Activated CD4-positive, alpha-beta T cell treated with anti-CD3 and anti-CD28 coated beads for 36 hours (primary cell): ENCODE results near the gene DAO. TPM values are rescaled to one million over a fixed set of nuclear protein-coding genes. Genes with fewer than 3 reads are reported as not detected.
"Not testable (repeated sequence)": the region's sequence is repeated elsewhere in the genome, so short reads cannot be mapped to it uniquely, and the experiment has no call there.

Experiments used
- ATAC-seq: fragments of 200-7000 bp; cut with Tn5 transposase; one replicate; pipeline ENCODE4 v1.10.0; 2021; ENCODE audit warnings: mild to moderate bottlenecking, moderate library complexity
- CTCF ChIA-PET: fragments of 350-600 bp; sonication (Branson Sonifier 250); formaldehyde crosslinking; loops from one replicate; lab custom pipeline; 2021; ENCODE audit warnings: antibody characterized with exemption; lab: Charles Lee
- POLR2A ChIA-PET: fragments of 350-600 bp; sonication (Branson Sonifier 250); formaldehyde crosslinking; loops from one replicate; lab custom pipeline; 2021; ENCODE audit warnings: antibody characterized with exemption, inconsistent platforms; lab: Charles Lee
- DNase-seq: peaks from one replicate; pipeline ENCODE4 v3.0.0-alpha.2; 2020
- H3K27ac Mint-ChIP-seq: one replicate; pipeline ENCODE4 v1.8.0; 2021; ENCODE audit warnings: mixed read lengths
- H3K27me3 Mint-ChIP-seq: one replicate; pipeline ENCODE4 v1.8.0; 2021; ENCODE audit warnings: mixed read lengths
- H3K36me3 Mint-ChIP-seq: one replicate; pipeline ENCODE4 v1.8.0; 2021; ENCODE audit warnings: low read depth, mixed read lengths
- H3K4me1 Mint-ChIP-seq: one replicate; pipeline ENCODE4 v1.8.0; 2021; ENCODE audit warnings: mixed read lengths
- H3K4me3 Mint-ChIP-seq: one replicate; pipeline ENCODE4 v1.8.0; 2021; ENCODE audit warnings: mild to moderate bottlenecking, moderate library complexity, mixed read lengths
- H3K9me3 Mint-ChIP-seq: one replicate; pipeline ENCODE4 v1.8.0; 2021; ENCODE audit warnings: low read depth, mixed read lengths
- intact Hi-C, 2 experiments: fragments of 100-400 bp; cut with DNase I in 1 of 2; cut with micrococcal nuclease in 1 of 2; formaldehyde crosslinking; loops; one replicate each; pipeline versions ENCODE4 v1.14.2 to v1.15.1; 2022 to 2024; cut with DNase I, micrococcal nuclease
- total RNA-seq, 2 experiments: library from RNA; stranded (reverse); gene quantifications; one replicate each; pipeline ENCODE4 v1.2.3, GENCODE V29; 2021

DAO gene
- total RNA-seq, 2 experiments from 2014 or later, result not detected

DNA sequence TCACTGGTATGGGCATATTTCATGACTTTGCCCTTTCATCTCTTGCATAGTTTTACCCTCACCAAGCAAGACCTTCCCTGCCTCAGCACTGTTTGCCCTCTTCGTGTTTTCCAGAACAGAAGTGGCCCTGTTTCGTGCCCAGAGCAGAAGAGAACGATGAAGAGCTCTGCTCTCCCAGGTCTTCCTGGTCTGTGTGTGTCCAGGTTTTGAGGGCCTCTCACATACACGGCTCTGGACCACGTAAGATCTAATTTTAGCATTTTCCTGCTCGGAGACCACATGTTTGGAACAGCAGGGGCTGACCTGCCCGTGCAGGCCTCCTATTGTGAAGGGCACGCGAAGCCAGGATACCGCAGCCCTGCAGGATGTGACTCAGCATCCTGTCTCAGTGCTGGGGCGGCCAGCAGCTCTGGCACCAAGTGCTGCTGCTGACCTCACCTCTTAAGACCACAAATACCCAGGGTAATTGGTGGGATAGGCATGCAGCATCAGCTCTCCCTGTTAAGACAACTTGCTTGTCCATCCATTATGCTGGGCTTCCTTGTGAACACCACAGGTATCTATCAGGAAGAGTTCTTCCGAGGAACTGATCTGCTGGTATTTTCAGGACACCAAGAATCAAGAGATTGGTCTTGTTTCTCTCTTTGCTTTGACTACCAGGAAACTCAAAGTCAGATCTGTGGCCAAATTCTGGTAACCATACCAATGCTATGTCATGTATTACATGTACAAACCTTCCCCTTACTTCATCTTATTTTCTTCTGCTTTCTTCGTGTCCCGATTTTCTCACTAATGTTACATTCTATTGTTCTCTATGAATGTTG lies 41.5 kb upstream of the DAO start:
- intact Hi-C loops, result loop anchor here (1.0 to 2.0 kb wide), 3 partner anchors 13 to 19 kb away; partner anchors contain the start of gene SSH1 (in 2 of the 2)
- DNase-seq (peak; percentile 83), ATAC-seq (peak; percentile 95)
- CTCF ChIA-PET, result interaction anchor here (0.8 kb wide), 1 partner anchor 18 kb away, joined by 3 read pairs; no protein-coding TSS in a partner anchor
- Mint-ChIP-seq H3K36me3 (peaks cover 25% of the 10 kb centered on the region), H3K27ac (peak overlapping the region; percentile 96), H3K27me3 (no peaks in the 10 kb centered on the region), H3K4me1 (peaks cover 36% of the 10 kb centered on the region), H3K9me3 (no peaks in the 10 kb centered on the region), H3K4me3 (peak overlapping the region; percentile 57)
- POLR2A ChIA-PET, result interaction anchor here (0.7 to 1.5 kb wide), 3 partner anchors 19 to 306 kb away, joined by 3 to 11 read pairs (median 4); partner anchors contain the start of gene SSH1

DNA sequence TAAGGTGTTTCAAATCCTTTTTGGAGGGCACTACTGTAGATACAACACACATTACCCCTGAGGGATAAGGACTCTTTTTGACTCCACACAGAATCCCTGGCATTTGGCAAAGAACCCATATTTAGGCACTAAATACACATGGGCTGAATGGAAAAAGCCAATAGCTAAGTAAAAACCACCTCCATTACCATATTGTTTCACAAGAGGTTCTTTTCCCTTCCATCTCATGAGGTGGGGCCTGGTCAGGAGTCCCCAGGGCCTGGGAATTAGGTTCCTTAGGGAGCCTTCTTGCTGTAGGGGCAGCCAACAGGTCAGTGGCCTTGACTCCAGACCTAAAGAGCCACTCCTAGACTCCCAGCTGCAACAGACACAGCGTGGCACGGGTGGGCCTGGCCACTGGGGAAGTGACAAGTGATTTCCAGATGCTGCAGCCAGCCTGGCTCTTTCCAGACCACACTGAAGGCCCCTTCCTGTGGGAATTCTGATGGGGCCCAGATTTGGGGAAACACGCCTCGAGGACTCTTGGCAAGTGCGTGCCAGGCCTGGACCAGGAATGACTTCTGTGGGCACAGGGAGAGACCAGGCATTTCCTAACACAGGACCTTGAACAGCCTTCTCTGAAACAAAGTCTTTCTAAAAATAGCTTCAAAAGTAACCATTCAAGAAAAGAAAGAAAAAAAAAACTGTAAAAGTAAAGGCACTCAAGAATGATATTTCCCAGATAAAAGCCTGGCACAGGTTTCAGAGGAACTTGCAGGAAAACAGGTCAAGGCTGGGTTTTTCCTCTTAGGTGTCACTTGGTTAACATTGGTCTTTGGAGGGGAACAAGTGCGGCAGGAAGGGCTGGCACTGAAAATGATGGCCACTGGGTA lies 40.6 kb upstream of the DAO start:
- no peak for ATAC-seq
- Mint-ChIP-seq H3K4me1 (peaks cover 36% of the 10 kb centered on the region), H3K36me3 (peaks cover 23% of the 10 kb centered on the region), H3K9me3 (no peaks in the 10 kb centered on the region), H3K27me3 (no peaks in the 10 kb centered on the region), H3K4me3 (peak overlapping the region; percentile 57), H3K27ac (peak overlapping the region; percentile 96)
- POLR2A ChIA-PET, result interaction anchor here (0.6 to 1.5 kb wide), 4 partner anchors 18 to 305 kb away, joined by 3 to 11 read pairs (median 4); partner anchors contain the start of gene SSH1
- no peak for DNase-seq
- intact Hi-C loops, result loop anchor here in 1 of 2 experiments (2.0 kb wide), 1 partner anchor 18 kb away; the partner anchor contains the start of gene SSH1
- CTCF ChIA-PET, result interaction anchor here (1.3 kb wide), 1 partner anchor 10 kb away, joined by 3 read pairs; no protein-coding TSS in a partner anchor

DNA sequence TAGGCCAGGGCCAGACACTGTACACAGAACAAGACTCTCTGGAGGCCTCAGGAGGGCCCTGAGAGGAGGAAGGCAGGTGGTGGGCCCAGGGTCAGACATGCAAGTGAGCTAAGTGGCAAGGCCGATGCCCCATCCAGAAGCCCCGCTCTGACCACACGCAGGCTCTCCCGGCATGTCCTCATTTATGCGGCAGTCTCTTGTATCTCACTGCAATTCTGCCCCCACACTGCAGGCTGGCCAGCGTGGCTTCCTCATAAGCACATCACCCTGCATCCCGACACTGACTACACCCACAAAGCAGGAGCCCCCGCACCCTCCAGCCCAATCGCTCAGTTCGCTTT lies 40.0 kb upstream of the DAO start:
- ATAC-seq, result no peak
- Mint-ChIP-seq H3K4me3 (no peak overlapping the region), H3K9me3 (no peaks in the 10 kb centered on the region), H3K27me3 (no peaks in the 10 kb centered on the region), H3K27ac (peak overlapping the region; percentile 47), H3K4me1 (peaks cover 36% of the 10 kb centered on the region), H3K36me3 (peaks cover 19% of the 10 kb centered on the region)
- POLR2A ChIA-PET, result no interaction called here
- intact Hi-C loops, result loop anchor here in 1 of 2 experiments (2.0 kb wide), 1 partner anchor 17 kb away; the partner anchor contains the start of gene SSH1
- CTCF ChIA-PET, result interaction anchor here (1.3 kb wide), 1 partner anchor 9 kb away, joined by 3 read pairs; no protein-coding TSS in a partner anchor
- DNase-seq, result no peak

DNA sequence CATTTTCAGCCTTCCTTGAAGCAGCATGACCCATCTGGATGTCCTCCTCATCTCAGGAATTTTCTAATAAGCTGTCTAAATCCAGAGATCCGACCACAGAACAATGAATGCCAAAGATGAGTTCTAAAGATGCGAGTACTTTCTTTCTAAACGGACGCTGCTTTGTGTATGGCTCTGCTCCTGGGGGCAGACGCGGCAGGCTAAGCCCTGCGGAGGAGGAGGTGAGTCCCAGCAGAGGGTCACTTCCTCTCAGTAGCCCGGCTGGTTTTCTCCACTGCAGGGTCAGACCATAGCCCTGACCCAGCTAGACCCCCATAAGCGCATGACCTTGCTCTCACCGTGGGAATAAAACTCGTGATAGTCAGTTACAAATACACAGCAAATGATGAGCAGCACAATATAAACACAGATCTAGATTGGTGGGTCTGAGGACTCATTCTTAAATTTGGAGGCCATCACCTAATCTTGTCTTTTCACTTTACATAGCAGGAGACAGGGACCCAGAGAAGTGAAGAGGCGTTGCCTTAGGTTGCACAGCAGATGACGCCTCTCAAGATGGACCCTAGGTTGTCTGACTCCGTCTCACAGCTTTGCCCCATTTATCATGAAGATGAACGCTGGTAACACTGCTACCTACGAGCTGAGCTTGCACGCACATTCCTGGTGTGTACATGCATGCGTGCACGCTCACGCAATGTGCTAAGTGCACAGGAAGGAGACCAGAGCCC lies 39.1 kb upstream of the DAO start:
- H3K4me3 Mint-ChIP-seq, result no peak overlapping the region
- POLR2A ChIA-PET, result no interaction called here
- H3K9me3 Mint-ChIP-seq, result no peaks in the 10 kb centered on the region
- no peaks in the 10 kb centered on the region for H3K27me3 Mint-ChIP-seq
- peaks cover 33% of the 10 kb centered on the region for H3K4me1 Mint-ChIP-seq
- H3K27ac Mint-ChIP-seq, result peak overlapping the region; percentile 56
- ATAC-seq (no peak), DNase-seq (no peak)
- intact Hi-C loops, result no loop called here
- H3K36me3 Mint-ChIP-seq, result peaks cover 15% of the 10 kb centered on the region
- CTCF ChIA-PET, result interaction anchor here (0.6 kb wide), 1 partner anchor 109 kb away, joined by 3 read pairs; no protein-coding TSS in a partner anchor

DNA sequence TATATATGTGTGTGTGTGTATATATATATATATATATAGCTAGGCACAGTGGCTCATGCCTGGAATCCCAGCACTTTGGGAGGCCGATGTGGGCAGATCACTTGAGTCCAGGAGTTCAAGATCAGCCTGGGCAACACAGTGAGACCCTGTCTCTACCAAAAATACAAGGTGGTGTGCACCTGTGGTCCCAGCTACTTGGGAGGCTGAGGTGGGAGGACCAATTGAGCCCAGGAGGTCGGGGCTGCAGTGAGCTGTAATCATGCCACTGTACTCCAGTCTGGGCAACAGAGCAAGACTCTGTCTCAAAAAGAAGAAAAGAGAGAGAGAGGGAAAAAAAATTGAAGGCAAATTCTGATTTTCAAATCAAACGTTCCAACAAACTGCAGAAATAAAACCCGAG lies 38.1 kb upstream of the DAO start:
- H3K27me3 Mint-ChIP-seq, H3K9me3 Mint-ChIP-seq, H3K27ac Mint-ChIP-seq, H3K4me3 Mint-ChIP-seq, POLR2A ChIA-PET, DNase-seq, intact Hi-C loops, ATAC-seq: not testable (repeated sequence)
- H3K36me3 Mint-ChIP-seq, result peaks cover 20% of the 10 kb centered on the region
- CTCF ChIA-PET, result interaction anchor here (1.0 kb wide), 1 partner anchor 9 kb away, joined by 3 read pairs; no protein-coding TSS in a partner anchor
- peaks cover 29% of the 10 kb centered on the region for H3K4me1 Mint-ChIP-seq

DNA sequence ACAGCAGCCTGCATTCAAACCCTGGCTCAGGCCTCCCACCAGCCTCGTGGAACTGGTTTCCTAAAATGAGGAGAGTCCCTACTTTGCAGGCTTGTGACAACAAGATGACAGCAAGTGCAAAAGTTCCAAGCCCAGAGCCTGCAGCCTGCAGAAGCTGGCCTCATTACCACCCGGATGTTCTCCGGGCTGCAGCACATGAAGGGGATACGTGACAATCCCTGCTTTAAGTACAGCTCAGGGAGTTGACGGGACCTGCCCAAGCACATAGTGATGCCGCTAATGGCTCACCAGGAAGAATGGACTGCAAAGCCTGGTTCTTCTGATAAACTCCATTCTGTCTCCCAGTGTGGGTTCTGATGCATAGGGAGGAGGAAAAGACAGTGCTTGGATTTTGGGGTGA lies 37.5 kb upstream of the DAO start:
- ATAC-seq (no peak), DNase-seq (no peak)
- Mint-ChIP-seq H3K4me3 (no peak overlapping the region), H3K36me3 (peaks cover 22% of the 10 kb centered on the region), H3K9me3 (no peaks in the 10 kb centered on the region), H3K27ac (no peak overlapping the region), H3K4me1 (peaks cover 26% of the 10 kb centered on the region), H3K27me3 (no peaks in the 10 kb centered on the region)
- intact Hi-C loops, result no loop called here
- CTCF ChIA-PET, result interaction anchor here (1.0 kb wide), 1 partner anchor 10 kb away, joined by 3 read pairs; no protein-coding TSS in a partner anchor
- POLR2A ChIA-PET, result no interaction called here

DNA sequence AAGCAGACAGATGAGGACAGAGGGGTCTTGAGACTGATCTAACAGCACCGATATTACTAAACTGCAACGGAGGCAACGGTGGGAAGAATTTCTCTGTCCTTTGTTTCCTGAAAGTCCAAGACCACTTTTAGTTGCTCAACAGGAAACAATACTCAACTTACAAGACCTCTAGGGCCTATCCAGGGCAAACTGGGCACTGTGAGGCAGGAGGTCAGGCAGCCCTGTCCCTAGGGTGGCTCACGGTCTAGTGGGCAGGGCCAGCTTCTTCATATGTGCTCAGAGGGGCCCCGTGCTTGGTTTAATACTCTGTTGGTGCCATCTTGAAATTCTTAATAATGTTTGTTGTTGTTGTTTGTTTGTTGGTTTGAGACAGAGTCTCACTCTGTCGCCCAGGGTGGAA lies 36.7 kb upstream of the DAO start:
- Mint-ChIP-seq H3K4me1 (peaks cover 18% of the 10 kb centered on the region), H3K27ac (no peak overlapping the region), H3K9me3 (no peaks in the 10 kb centered on the region), H3K4me3 (no peak overlapping the region), H3K27me3 (no peaks in the 10 kb centered on the region), H3K36me3 (peaks cover 27% of the 10 kb centered on the region)
- DNase-seq, result no peak
- intact Hi-C loops, result no loop called here
- ChIA-PET CTCF (no interaction called here), POLR2A (no interaction called here)
- no peak for ATAC-seq

DNA sequence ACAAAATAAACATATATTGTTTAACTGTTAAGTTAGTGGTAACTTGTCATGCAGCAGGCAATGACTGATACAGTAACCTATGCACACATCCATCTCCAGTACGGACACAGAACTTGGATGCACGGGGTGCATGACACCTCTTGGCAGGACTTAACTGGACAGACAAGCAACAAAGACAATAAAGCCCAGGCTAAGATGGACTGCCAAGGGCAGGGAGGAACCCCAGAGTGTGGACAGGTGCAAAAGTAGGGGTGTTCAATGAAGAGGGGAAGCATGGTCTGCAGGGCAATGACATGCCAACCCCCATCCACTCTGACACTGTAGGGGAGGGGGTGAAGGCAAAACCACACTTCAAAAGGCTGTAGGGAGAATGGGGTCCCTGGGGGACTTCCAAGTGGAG lies 34.2 kb upstream of the DAO start:
- intact Hi-C loops, result no loop called here
- no peak overlapping the region for H3K4me3 Mint-ChIP-seq
- no peaks in the 10 kb centered on the region for H3K9me3 Mint-ChIP-seq
- CTCF ChIA-PET, result interaction anchor here (0.6 kb wide), 1 partner anchor 12 kb away, joined by 3 read pairs; the partner anchor contains the start of gene SSH1
- POLR2A ChIA-PET, result no interaction called here
- no peak for DNase-seq
- H3K27me3 Mint-ChIP-seq, result no peaks in the 10 kb centered on the region
- H3K4me1 Mint-ChIP-seq, result no peaks in the 10 kb centered on the region
- no peak overlapping the region for H3K27ac Mint-ChIP-seq
- H3K36me3 Mint-ChIP-seq, result peaks cover 26% of the 10 kb centered on the region
- ATAC-seq, result no peak

DNA sequence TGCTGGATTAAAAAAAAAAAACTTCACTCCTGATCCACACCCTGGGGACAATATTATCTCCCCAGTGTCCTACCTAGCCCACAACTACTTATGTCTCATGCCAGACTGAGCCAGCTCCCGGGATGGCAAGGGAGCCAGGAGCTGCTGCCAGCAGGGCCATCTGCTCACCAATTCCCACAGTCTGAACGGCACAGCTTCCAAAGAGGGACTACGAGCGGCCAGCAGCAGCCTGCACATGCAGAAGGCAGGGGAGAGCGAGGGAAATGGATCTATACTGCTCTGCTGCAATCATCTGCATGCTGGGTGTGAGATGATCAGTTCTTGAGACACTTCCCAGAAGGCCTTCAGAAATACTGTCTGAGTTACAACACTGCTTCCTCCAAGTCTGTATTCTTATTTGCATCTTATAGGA lies 33.6 kb upstream of the DAO start:
- ChIA-PET POLR2A (no interaction called here), CTCF (interaction anchor here (0.7 kb wide), 1 partner anchor 105 kb away, joined by 3 read pairs; no protein-coding TSS in a partner anchor)
- no peaks in the 10 kb centered on the region for H3K9me3 Mint-ChIP-seq
- DNase-seq, result no peak
- no peak overlapping the region for H3K27ac Mint-ChIP-seq
- intact Hi-C loops, result no loop called here
- no peaks in the 10 kb centered on the region for H3K4me1 Mint-ChIP-seq
- peaks cover 29% of the 10 kb centered on the region for H3K36me3 Mint-ChIP-seq
- no peak for ATAC-seq
- H3K4me3 Mint-ChIP-seq, result no peak overlapping the region
- H3K27me3 Mint-ChIP-seq, result no peaks in the 10 kb centered on the region

DNA sequence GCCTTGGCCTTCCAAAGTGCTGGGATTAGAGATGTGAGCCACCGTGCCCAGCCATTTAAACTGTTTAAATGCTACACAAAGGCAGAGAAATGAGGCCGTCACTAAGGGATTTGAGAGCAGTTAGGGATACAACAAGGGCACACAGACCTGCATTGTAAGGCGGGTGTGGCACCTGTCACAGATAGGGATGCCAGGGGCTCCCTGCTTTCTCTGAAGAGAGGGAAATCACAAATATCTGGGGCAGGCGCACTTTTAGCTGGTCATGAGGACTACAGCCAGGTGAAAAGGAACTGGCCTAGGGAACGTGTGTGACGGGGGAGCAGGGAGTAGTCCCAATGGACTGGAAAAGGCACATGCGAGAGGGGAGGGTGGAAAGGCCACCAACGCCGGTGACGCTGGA lies 32.2 kb upstream of the DAO start:
- ChIA-PET POLR2A (interaction anchor here (0.6 kb wide), 1 partner anchor 90 kb away, joined by 5 read pairs; no protein-coding TSS in a partner anchor), CTCF (interaction anchor here (1.2 kb wide), 1 partner anchor 10 kb away, joined by 3 read pairs; the partner anchor contains the start of gene SSH1)
- ATAC-seq, result no peak
- no peaks in the 10 kb centered on the region for H3K4me1 Mint-ChIP-seq
- no peaks in the 10 kb centered on the region for H3K9me3 Mint-ChIP-seq
- no peak overlapping the region for H3K4me3 Mint-ChIP-seq
- intact Hi-C loops, result no loop called here
- H3K36me3 Mint-ChIP-seq, result peaks cover 34% of the 10 kb centered on the region
- no peak for DNase-seq
- H3K27ac Mint-ChIP-seq, result no peak overlapping the region
- no peaks in the 10 kb centered on the region for H3K27me3 Mint-ChIP-seq
